Measurements from ENCODE around the gene NEDD4L.

NEDD4L gene

GRCh38 chr18:58310517-58310916 lies 266.5 kb downstream of the NEDD4L start:
- DNase-seq (ENCODE audit: low spot score) = peak; percentile 22
- FAIRE-seq = no peak

- FAIRE-seq (no peak), DNase-seq (ENCODE audit: low spot score) (no peak)
These were observed 267.4 kb downstream of the NEDD4L start for GRCh38 chr18:58311390-58311789.

- DNase-seq (ENCODE audit: low spot score) (peak; percentile 21), FAIRE-seq (peak; percentile 60)
These were observed 269.5 kb downstream of the NEDD4L start for GRCh38 chr18:58313491-58314032.

- peak; percentile 89 for DNase-seq (ENCODE audit: low spot score)
- peak; percentile 92 for FAIRE-seq
These were observed 270.3 kb downstream of the NEDD4L start for GRCh38 chr18:58314284-58314683.

DNA sequence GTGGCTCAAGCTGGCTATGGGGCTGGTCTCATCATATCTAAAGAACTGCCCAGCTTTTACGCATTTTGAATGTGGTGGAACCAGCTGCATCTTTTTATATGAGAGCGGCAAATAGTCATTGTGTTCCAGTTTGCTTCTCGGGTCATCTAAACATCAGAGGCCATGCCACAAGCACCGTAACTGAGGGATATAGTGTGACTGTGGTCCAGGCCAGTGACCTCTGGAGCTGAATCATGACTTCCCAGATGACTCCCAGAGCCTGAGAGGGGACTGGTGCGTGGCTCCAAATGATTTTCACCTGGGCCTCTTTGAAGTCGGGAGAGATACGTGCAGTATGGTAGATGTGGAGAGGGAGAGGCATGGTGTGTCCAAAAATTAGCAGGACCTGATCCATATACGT lies 271.0 kb downstream of the NEDD4L start:
- FAIRE-seq (peak; percentile 84), DNase-seq (ENCODE audit: low spot score) (peak; percentile 67)

GRCh38 chr18:58315739-58316215 lies 271.8 kb downstream of the NEDD4L start:
- FAIRE-seq = no peak

DNA sequence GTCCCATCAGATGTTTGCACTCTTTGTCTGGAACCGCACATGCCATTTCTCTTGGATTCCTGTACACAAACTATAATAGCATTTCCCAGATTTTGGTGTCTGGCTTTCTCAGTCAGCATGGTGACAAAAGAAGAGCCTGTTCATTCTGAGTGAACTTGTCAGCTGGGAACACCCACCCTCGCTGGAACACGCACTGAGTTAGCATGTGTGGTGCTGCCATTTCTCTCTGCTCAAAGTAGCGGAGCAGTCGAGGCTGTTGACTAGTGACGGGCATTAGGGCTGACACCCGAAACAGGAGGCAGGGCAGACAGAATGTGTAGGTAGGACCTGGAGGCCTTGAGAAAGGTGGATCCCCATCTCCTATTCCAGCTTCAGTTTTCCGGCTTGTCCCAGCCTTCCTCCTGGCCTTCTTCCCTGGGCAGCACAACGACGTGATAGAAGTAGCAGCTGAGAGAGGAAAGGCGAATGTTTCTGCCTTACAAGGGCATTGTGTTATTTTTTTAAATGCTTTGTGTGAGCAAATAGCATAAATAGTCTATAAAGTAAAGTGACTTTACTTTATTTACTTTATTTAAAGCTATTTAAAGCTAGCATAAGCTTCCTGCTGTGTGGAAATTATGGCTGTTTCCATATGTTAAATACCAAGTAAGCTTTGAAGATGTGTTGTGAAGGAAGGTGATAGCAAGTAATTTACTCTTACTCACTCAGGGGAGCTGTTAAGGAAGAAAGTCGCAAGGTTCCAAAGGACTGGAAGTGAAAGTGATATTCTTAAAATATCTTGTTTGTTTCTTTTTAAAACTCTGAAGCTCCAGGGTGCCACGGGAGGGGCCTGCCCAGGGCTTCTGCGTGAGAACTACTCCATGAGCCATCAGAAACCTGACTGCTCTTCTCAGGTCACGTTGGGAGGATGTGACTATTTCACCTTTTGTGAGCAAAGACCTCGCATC lies 272.6 kb downstream of the NEDD4L start:
- FAIRE-seq = no peak
- no peak for DNase-seq (ENCODE audit: low spot score)

More at GRCh38 chr18:58315739-58316215, 271.8 kb downstream of the NEDD4L start:
- no peak for DNase-seq (ENCODE audit: low spot score)

GRCh38 chr18:58319719-58320118 lies 275.7 kb downstream of the NEDD4L start:
- DNase-seq (ENCODE audit: low spot score) = no peak
- no peak for FAIRE-seq

- no peak for DNase-seq (ENCODE audit: low spot score)
- FAIRE-seq = no peak
These were observed 277.0 kb downstream of the NEDD4L start for GRCh38 chr18:58320907-58321561.

- FAIRE-seq = peak; percentile 91
- DNase-seq (ENCODE audit: low spot score) = peak; percentile 84
These were observed 278.0 kb downstream of the NEDD4L start for GRCh38 chr18:58321986-58322385.

- no peak for DNase-seq (ENCODE audit: low spot score)
- FAIRE-seq = no peak
These were observed 278.4 kb downstream of the NEDD4L start for GRCh38 chr18:58322464-58322863.

- FAIRE-seq = no peak
These were observed 280.1 kb downstream of the NEDD4L start for GRCh38 chr18:58323866-58324762.

GRCh38 chr18:58324824-58325480 lies 280.9 kb downstream of the NEDD4L start:
- DNase-seq (ENCODE audit: low spot score) (no peak), FAIRE-seq (no peak)

More at GRCh38 chr18:58323866-58324762, 280.1 kb downstream of the NEDD4L start:
- DNase-seq (ENCODE audit: low spot score) = no peak

GRCh38 chr18:58325494-58325893 lies 281.5 kb downstream of the NEDD4L start:
- FAIRE-seq = no peak
- DNase-seq (ENCODE audit: low spot score) = no peak

DNA sequence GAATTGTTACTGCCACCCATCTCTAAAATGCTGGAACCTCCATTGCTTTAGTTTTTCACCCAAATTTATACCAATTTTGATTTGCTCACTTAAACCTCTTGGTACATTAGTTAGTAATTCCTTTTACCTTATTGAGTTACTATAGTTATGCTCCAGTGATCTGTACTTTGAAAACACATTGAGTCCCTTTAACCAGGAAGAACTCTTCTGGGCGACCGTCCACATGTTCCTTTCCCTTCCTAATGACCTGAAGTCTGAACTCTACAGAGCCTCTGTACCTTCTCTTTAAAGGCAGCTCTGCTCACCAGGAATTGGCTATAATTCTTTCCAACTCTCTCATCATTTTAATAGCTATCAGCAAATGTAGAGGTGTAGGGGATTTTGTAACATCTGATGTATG lies 290.0 kb downstream of the NEDD4L start:
- DNase-seq (ENCODE audit: low spot score) (no peak), FAIRE-seq (no peak)

- FAIRE-seq = no peak
- DNase-seq (ENCODE audit: low spot score) = no peak
These were observed 291.2 kb downstream of the NEDD4L start for GRCh38 chr18:58335223-58335622.

- DNase-seq (ENCODE audit: low spot score) (no peak), FAIRE-seq (no peak)
These were observed 291.8 kb downstream of the NEDD4L start for GRCh38 chr18:58335821-58336220.

DNA sequence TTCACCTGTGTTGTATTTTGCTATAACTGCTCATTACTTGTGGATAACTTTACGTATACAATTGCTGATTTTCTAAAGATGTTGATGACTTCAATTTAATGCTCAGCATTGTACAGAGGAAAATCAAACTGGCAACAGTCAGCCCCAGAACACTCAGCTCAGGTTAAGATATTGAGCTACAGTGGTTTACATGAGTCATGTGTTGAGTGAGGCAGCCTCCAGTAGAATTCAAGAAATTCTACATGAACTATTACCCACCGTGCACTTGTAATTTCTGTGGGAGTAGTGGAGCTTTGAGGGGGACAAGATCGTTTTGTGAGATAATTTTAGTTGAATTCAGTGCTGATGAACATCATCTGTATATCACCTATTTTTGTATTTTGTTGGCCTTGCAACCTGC lies 292.6 kb downstream of the NEDD4L start:
- peak; percentile 22 for DNase-seq (ENCODE audit: low spot score)
- FAIRE-seq = peak; percentile 60

- FAIRE-seq = no peak
- DNase-seq (ENCODE audit: low spot score) = no peak
These were observed 293.3 kb downstream of the NEDD4L start for GRCh38 chr18:58337285-58337684.

GRCh38 chr18:58337686-58338085 lies 293.7 kb downstream of the NEDD4L start:
- FAIRE-seq = no peak

More at GRCh38 chr18:58337686-58338085, 293.7 kb downstream of the NEDD4L start:
- no peak for DNase-seq (ENCODE audit: low spot score)
